H1 (cell line): ENCODE measurements around the gene ADK. TPM values are rescaled to one million over a fixed set of nuclear protein-coding genes. Genes with fewer than 3 reads are reported as not detected.

Experiments
- ASH2L ChIP-seq: fragments of 200-600, 300-600 bp; sonication (generic); IDR thresholded peaks from one replicate; pipeline ENCODE4 v1.7.1; 2017; ENCODE audit warnings: low read length
- CEBPB ChIP-seq: IDR thresholded peaks from 2 replicates; pipeline ENCODE4 v1.6.1; 2012; ENCODE audit warnings: low read depth, low read length
- CHD1 ChIP-seq: IDR thresholded peaks from 2 replicates; pipeline ENCODE4 v1.6.1; 2012; ENCODE audit warnings: low read depth, low read length, improper control_type of control experiment
- GTF2F1 ChIP-seq: IDR thresholded peaks from 2 replicates; pipeline ENCODE4 v1.6.1; 2012; ENCODE audit warnings: low read depth, low read length, improper control_type of control experiment, borderline replicate concordance
- HDAC6 ChIP-seq: IDR thresholded peaks from one replicate; pipeline ENCODE4 v1.7.1; 2012; ENCODE audit warnings: low read depth, mild to moderate bottlenecking, inconsistent platforms, low read length, moderate library complexity
- KDM4A ChIP-seq: IDR thresholded peaks from one replicate; pipeline ENCODE4 v1.7.1; 2012; ENCODE audit warnings: low read depth, mild to moderate bottlenecking, moderate library complexity, low read length, inconsistent platforms; ENCODE audit not compliant: severe bottlenecking
- POU5F1 ChIP-seq: IDR thresholded peaks from 2 replicates; pipeline ENCODE4 v1.6.1; 2011; ENCODE audit warnings: low read depth, mild to moderate bottlenecking, low read length, moderate library complexity
- YY1 ChIP-seq: IDR thresholded peaks from 2 replicates; pipeline ENCODE4 v1.6.1; 2011; ENCODE audit warnings: low read depth, mild to moderate bottlenecking, low read length
- polyA plus RNA-seq, 7 experiments: library from polyadenylated mRNA; depleted of rRNA in 3 of 7; stranded (reverse) in 5 of 7; unstranded in 2 of 7; fragments of >200 nt in 5 of 7; fragments of 200-250 nt in 2 of 7; gene quantifications; 1 replicate in 5 of 7; 2 replicates in 1 of 7; 4 replicates in 1 of 7; pipeline versions ENCODE4 v1.2.1 to v1.2.3, GENCODE V29; 2011 to 2013; ENCODE audit warnings: missing spikeins in 2 of 7, mixed read lengths in 2 of 7
- total RNA-seq: library from RNA; stranded (reverse); fragmentation: NEBNext Ultra II Directional; extraction: Animal tissue kit (Norgen Biotek cat#: 25700); gene quantifications from 2 replicates; pipeline ENCODE4 v1.2.1, GENCODE V29; 2021
- TF ChIP-seq, protein P1 (sequence below), 3 experiments: IDR thresholded peaks; 1 replicate in 2 of 3; 2 replicates in 1 of 3; pipeline versions ENCODE4 v1.5.1 to v1.6.1; 2011; ENCODE audit warnings: low read length in 3 of 3, mild to moderate bottlenecking in 3 of 3, inconsistent platforms in 2 of 3, low read depth in 1 of 3, moderate library complexity in 1 of 3; ENCODE audit not compliant: insufficient read depth in 1 of 3; ENCODE audit errors: control extremely low read depth in 1 of 3

Gene ADK
- total and polyA plus RNA-seq, 2 of the 8 experiments (the other 6 are each of a cell fraction or from before 2014, with no cell fraction given): 12.3 to 42.4 TPM

GRCh38 chr10:74153123-74153522 is 2.1 kb downstream of the ADK start (continued):
- TF ChIP-seq, protein P1, sequence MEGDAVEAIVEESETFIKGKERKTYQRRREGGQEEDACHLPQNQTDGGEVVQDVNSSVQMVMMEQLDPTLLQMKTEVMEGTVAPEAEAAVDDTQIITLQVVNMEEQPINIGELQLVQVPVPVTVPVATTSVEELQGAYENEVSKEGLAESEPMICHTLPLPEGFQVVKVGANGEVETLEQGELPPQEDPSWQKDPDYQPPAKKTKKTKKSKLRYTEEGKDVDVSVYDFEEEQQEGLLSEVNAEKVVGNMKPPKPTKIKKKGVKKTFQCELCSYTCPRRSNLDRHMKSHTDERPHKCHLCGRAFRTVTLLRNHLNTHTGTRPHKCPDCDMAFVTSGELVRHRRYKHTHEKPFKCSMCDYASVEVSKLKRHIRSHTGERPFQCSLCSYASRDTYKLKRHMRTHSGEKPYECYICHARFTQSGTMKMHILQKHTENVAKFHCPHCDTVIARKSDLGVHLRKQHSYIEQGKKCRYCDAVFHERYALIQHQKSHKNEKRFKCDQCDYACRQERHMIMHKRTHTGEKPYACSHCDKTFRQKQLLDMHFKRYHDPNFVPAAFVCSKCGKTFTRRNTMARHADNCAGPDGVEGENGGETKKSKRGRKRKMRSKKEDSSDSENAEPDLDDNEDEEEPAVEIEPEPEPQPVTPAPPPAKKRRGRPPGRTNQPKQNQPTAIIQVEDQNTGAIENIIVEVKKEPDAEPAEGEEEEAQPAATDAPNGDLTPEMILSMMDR (IDR thresholded peaks at IDR 0.05; ENCODE audit: control extremely low read depth in 1 of 3, insufficient read depth in 1 of 3, low read depth in 1 of 3, low read length in 3 of 3): peak in 2 of 3 experiments; percentile 36 to 56; a peak in 3 of 4 replicates
- TF ChIP-seq CHD1: no peak
- no peak for TF ChIP-seq POU5F1
- no peak for TF ChIP-seq HDAC6
- TF ChIP-seq CEBPB: no peak
- no peak for TF ChIP-seq YY1
- TF ChIP-seq ASH2L: no peak
- no peak for TF ChIP-seq GTF2F1
- no peak for TF ChIP-seq KDM4A
